Hepatocyte (in vitro differentiated cells): ENCODE measurements around the gene CCR7.

Experiments
- CTCF ChIP-seq: fragments of 200-600 bp; sonication (generic); IDR thresholded peaks from 2 replicates; pipeline ENCODE4 v1.5.1; 2016; ENCODE audit warnings: antibody characterized with exemption, mild to moderate bottlenecking; ENCODE audit not compliant: poor library complexity
- EZH2phosphoT487 ChIP-seq: fragments of 200-600 bp; sonication (generic); IDR thresholded peaks from one replicate; pipeline ENCODE4 v1.6.1; 2018; ENCODE audit warnings: antibody characterized with exemption, mild to moderate bottlenecking, low read depth, moderate library complexity; ENCODE audit not compliant: unreplicated experiment, severe bottlenecking

- TF ChIP-seq EZH2phosphoT487 (no peak), CTCF (no peak)
Observed at GRCh38 chr17:40568074-40568836, 3.0 kb upstream of the CCR7 start.
